HG03439 (cell line): Measurements from ENCODE around the gene CBX7.

ENCODE experiments used
- ATAC-seq: cut with Tn5 transposase; IDR thresholded peaks from one replicate; pipeline ENCODE4 v1.9.1; 2021; ENCODE audit warnings: mild to moderate bottlenecking, moderate library complexity; ENCODE audit not compliant: unreplicated experiment

Gene CBX7

DNA sequence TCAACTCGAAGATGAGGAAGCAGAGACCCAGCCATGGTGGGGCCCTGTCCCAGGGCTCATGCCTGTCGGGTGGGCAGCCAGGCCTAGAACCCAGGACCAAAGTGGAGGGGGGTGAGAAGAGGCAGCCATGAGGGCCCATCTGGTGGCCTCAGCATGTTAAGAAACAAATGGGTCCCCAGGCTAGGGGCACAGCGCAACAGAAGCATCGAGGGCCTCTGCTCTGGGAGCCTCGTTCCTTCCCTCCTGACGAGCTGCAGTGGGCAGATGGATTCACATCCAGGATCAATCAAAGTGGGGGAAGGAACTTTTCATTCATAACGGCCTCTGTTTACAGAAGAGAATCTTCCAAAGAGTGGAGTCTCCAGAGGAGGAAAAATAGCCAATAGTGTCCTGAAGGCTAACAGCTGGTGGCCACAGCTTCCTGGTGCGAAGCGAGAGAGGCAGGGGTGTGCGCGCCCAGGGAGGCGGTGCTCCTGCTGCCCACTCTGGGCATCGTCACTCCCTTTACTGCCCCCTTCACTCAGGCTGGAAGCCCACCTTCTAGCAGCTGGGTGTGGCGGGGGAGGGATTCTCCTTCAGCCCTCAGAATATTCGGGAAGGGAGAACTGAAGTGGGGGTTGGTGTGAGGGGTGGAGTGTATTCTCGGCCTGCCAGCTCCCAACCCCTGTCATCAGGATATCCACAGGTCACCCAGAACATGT lies 4.3 kb downstream of the CBX7 start:
- ATAC-seq, result no peak

DNA sequence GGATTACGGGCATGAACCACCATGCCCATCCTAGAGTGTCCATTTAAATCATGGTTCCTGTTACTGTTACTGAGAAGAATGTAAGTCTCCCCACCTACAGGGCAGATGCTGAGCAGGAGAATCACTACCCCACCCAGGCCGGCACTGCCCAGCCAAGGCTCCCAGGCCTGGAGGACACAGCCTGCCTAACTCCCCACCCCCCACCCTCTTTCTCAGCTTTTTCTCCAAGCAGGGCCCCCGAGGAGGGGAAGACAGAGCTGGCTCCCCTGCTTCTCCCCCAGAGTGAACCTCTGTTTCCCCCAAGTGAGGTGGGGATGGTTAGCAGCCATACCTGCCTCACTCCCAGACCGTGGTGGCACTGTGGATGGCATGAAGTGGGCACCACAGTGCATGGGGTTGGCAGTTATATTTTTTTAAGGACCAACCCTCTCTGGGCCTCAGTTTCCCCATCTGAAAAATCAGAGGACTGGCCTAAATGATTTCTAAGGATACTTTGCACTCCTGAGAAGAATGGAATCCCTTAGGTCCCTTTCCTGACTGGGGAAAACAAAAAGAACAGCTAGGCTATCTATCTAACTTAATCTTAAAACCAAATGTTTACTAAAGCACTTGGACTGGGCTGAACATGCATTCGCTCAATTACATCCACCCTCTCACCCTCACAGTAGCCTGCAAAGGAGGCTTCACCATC lies 5.0 kb downstream of the CBX7 start:
- no peak for ATAC-seq

DNA sequence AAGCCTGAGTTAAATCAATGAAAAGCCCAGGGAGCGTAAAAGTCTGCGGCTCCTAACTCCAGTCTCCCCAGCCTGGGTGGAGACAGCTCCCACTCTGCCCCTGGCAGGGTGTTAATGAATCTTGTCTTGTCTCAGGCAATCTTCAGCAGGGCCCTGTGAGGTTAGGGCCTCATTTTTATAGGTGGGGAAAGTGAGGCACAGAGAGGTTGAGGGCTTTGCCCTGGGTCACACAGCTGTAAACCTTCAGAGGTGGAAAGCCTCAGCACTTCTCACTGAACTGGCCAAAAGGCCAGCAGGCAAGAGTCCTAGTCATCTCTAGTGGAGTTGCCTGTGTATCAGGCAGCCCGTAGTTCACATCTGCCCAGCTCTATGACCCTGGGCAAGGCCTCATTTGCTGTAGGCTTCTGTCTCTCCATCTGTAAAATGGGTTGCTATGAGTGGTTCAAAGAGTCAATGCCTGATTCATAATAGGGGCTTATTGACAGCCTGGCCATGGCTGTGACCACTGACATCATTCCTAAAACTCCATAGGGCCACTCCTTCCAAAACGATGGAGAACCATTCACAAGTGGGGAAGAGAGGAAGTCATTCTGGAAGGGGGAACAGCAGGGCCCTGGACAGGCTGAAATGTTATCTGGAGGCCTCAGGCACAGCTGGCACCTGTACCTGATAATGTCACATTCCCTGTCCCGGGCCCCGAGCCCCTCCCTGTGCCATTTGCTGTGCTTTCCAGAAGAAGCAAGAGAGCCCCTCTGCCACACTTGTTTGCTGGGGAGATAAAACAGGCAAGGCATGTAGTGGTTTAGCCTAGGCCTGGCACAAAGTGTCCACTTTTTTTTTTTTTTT lies 6.0 kb downstream of the CBX7 start:
- no peak for ATAC-seq

DNA sequence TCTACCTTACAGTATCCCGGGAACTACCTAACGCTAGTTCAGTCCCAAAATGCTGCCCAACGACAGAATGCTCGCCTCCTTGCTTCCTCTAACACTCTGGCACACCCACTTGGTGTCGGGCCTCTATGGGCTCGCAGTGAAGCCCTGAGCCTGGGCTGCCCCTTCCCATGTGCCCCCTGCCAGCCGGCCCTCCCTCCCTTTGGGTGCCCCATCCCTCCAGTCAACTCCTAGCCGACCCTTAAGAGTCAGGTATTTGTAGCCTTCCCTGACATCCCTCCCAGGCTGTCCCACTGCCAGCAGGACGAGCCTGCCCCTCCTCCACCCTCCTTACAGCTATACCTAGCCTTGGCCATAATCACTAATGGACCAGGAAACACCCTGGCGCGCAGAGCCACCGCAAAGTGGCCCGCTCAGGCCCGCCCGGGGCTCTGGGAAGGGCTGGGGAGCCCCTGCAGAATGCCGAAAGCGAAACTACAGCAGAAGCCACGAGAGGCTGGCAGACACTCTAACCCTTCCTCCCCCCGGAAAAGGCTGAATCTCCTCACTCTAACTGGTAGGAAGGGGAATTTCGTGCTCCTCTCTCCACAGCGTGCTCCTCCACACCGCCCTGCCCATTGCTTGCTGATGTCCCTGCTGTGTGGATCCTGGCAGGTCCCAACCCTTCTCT lies 8.2 kb downstream of the CBX7 start:
- ATAC-seq, result peak; percentile 31

DNA sequence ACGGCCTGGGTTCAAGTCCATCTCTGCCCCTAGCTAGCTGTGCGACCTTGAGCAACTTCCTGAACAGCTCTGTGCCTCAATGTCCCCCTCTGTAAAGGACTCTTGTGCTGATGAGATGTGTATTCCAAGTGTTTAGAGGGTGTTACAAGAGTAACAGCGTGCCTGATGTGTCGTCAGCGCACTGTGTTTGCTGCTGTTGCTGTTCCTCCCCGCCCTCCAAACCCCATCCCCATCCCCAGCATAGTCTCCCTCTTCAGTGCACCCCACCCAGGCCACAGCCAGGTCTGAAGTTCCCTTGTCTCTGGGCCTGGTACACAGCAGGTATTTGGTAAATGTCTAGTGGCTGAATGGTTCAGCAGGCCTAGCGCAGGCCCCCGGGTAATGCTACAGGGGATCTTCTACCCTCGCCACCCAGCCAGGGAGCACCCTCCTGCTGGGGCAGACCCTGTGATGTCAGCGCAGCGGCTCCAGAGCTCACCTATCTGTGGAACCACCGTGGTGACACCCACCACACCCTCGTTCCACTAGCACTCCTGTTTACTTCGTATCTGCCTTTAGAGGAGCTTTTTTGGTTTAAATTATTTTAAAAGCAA lies 10.3 kb downstream of the CBX7 start:
- ATAC-seq, result no peak

DNA sequence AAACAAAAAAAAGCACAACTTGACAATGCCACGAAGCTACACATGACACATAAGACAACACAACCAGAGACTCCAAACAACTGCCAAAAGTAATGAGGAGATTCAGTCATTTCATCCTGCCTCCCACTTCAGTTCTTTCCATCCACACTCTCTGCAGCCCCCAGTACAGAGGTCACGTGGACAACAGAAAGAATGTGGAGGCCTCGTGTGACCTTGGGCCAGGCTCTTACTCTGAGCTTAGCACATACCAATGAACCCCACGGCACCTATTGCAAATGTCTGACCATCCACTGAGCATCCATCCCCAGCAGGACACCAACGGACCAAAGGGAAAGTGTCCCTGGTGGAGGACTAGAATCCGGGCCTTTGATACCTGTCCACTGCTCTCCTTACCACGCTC lies 12.5 kb downstream of the CBX7 start:
- no peak for ATAC-seq

DNA sequence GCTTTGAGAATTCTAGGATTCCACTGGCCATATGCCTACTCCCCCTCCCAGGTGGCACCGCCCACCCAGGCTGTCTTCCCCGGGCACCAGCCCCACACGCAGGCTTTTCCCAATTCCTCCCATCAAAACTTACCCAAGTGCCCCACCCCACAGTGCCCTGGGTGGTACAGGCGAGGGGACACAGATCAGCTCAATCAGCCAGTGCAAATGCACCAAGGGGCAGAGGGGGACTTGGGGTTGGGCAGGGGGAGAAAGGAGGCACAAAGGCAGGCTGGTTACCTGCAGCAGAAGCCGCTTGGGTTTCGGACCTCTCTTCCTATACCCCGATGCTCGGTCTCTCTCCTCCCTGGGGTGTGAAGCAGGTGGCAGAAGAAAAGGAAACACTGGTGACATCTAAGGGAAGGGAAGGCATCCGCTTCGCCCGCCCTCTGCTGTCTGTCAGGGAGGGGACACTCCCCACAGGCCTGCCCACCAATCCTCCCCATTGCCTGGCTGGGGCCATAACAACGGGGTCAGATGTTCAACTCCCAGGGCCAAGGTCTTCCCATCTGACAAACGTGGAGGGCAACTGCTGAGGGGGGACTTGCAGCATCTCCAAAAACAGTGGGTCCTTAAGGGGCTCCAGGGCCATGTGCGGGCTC lies 14.0 kb downstream of the CBX7 start:
- ATAC-seq, result no peak

DNA sequence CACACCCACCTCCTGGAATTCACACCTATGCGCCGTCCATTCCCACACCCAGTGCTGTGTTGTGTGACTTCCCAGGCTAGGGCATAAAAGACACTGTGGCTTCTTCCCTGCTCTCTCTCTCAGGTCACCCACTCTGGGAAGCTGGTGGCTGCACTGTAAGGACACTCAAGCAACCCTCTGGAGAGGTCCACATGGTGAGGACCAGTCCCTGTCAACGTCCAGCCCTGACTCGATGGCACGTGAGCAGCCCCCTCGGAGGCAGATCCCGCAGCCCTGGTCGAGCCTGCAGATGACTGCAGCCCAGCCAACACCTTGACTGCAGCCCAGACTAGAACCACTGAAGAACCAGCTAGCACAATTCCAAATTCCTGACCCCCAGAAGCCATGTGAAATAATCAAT lies 16.2 kb downstream of the CBX7 start:
- ATAC-seq, result no peak

DNA sequence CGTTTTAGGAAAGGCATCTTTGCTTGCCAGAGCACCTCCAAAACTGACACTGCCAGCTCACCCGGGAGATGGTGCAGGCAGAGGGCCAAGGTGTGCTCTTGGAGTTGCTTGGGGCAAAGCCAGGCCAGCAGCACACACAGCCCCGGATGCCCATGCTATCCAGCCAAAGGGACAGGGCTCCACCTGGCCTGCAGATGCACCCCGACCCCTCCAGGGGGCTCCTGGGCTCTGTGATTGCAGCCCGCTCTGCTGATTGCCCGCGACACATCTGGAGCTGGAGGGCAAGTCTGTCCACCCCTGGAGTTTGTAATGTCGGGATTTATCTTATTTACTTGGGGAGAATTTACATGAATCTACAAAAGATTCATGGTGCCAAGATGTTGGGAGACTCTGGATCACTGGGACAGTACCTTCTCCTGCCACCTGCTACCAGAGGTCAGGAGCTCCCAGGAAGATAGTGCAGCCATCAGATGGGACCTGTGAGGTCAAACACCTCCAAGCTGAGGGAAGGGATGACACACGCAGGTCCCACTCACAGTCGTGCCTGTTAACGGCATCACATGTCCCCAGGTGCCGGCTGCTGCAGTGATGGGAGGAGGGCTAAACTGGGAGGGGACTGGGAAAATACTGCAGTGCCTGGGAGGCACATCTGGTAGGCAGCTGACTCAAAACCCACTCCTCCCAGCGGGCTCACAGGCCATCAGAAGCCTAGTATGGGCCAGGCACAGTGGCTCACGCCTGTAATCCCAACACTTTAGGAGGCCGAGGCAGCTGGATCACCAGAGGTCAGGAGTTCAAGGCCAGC lies 17.2 kb downstream of the CBX7 start:
- ATAC-seq, result no peak

DNA sequence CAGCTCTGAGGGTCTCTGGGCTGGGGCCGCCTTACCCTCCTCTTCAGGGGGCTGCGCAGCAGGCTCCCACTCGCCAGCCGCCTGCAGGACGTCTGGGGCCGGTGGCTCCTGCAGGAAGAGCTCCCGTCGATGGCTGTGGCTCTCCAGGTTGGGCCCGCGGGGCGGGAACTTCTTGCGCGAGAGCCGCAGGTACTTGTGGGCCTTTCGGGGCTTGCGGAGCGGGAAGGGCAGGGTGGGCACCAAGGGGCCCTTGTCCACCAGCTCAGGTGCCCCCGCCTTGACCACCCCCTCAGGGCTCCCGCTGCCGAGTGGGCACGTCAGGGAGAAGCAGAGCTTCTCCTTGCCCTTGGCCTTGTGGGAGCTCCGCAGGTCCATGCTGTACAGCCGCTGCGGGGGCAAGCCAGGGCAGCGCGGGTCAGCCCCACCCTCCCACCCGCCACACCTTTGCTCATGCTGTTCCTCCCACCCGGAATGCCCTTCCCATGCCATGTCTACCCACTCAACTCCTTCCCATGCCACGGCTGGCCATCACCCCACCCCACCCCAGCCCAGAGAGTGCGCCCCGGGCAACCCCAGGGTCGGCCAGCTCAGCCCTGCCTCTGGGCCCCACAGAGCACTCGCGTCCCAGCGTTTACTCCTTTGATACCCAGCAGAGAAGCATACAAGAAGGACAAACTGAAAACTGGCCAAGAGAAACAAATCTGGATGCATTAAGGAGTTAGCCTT lies 18.0 kb downstream of the CBX7 start:
- ATAC-seq, result no peak

DNA sequence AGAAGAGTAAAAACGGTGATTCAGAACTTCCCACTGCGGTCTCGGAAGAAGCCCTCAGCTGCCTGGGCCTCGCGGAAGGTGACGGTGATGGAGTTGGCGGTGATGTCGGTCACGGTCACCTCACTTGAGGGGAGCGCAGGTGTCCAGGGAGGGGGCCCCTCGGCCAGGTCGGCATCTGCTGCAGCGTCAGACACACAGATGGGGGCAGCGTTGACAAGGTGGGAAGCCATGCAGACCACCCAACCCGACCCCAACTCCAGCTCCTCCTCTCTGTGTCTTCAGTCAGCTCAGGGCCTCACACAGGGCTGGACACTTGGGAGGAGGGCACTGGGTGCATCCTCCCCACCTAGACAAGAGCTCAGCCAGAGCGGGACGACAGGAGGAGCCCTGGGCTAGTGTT lies 18.6 kb downstream of the CBX7 start:
- ATAC-seq, result no peak

DNA sequence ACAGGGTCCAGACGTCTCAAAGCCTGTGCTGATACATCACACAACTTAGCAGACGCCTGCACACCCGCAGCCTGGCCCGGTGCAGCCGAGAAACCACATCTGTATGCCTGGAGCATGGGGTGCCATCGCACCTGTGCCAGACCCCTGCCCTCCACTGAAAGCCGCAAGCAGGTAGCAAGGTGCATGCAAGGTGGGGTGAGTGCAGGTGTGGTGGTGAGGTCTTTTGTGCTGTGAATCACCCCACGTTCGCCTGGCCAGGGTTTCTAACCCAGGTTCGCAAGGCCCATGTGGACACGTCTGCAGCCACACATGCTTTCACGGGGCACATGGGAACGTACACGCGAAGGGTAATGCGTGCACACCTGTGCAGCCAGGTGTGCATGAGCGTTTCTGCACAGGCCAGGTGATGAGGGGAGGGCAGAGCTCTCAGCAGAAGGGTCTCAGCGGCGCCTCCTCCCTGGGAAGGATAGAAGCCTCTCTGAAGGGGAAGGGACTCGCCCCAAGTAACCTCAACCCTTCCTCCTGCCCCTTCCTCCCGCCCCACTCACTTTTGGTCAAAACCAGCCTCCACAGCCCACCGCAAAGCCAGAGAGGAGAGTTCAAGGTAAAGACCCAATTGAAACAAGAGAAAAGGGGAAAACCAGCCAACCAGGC lies 19.5 kb downstream of the CBX7 start:
- no peak for ATAC-seq

DNA sequence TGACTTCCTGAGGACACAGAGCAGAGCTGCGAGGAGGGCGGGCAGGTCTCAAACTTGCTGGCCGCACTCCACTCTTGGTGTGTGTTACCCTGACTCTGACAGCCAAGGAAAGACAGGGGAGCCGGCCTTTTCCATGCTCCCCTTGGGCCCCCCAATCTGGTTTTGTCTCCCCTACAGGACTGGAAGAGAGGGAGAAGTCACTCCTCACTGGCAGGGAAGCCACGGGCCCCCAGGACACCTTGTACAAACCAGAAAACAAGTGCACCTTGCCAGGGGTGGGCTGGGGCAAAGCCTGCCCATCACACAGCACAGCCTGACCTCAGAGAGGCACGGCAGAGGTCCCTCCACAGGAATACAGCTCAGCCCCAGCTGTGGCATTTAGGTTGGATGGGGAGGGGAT lies 20.2 kb downstream of the CBX7 start:
- ATAC-seq, result no peak

DNA sequence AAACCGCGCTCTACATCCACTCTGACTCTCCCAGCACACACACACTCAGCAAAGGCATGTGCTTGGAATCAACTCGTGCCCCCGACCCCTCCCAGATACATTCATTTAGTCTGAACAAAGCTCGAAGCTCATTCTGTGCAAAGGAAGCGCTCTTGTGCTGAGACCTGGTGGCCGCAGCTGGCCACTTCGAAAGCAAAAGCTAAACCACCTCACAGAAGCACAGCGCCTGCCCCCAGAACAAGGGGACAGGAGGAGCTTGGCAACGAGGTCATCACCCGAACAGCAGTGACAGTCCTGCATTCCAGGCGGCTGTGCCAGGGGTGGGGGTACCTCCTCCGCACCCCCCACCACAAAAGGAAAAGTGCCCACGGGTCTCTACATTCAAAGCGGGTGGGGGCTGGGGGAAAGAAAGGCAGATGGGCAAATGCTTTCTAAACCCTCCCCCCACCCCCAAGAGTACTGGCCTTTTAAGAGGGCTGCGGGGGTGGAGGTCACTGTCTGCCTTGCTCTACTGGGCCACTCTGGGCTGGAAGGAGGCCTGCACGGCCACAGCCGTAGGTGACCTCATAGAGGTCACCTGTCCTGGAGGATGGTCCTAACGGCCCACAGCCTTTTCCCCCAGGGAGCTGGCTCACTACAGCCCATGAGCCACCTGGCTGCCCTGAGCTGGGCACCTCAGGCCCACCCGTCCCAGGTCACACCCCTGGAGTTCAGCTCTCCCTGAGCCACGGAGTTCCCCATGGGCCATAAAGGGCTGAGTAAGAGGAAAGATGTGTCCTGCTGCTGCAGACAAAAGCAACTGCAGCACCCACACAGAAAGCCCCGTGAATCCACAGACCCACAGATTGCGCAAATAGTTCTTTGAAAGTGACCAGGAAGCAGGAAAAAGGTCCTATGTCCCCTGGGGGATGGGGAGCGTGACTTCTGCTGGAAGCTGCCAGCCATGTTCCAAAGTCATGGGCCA lies 21.3 kb downstream of the CBX7 start:
- ATAC-seq, result no peak

DNA sequence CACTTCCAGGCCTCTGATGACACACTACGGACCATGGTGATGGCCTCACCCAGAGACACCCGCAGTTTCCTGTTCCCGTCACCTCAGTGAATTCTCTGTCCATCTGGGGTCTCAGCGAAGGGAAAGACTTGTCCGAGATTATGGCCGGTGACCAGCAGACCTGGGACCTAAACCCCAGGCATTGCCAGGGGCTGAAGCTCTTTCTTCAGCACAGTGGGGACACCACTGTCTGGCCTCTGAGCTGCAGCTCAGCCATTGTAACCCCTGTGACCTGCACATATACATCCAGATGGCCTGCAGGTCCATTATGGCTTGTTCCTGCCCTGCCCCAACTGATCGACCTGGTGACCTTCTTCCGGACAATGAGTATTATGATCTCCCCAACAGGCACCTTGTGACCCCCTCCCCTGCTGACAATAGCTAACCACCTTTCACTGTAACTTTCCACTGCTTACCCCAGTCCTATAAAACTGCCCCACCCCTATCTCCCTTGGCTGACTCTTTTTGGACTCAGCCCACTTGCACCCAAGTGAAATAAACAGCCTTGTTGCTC lies 22.3 kb downstream of the CBX7 start:
- no peak for ATAC-seq

DNA sequence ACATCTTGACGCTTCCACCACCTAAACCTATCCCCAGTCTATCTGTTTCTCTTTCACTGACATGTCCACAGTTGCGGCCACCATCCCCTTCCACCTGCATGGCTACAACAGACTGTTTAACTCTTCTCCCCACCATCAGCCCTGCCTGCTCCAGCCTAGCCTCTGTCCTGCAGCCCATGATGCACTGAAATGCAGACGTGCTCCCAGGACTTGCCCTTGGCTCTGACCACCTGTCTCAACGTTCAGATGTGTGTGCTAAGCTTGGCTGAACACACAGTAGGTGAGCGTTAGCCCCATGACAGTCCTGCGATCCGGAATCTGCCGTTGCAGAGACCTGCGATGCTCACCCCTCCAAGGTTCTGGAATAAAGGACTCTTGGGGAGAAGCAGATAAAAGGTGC lies 22.7 kb downstream of the CBX7 start:
- ATAC-seq, result no peak

DNA sequence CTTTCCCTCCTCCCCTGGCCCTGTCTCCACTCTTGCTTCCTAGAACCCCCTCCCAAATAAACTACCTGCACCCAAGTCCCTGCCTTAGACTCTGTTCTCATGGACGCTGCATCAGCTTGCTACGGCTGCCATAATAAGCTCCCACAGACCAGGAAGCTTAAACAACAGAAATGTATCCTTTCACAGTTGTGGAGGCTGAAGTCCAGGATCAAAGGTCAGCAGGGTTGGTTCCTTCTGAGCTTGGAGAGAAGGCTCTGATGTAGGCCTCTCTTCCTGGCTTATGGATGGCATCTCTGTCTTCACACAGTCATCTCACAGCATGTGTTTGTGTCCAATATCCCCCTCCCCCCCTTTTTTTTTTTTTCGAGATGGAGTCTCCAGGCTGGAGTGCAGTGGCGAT lies 23.4 kb downstream of the CBX7 start:
- ATAC-seq, result no peak
